ENCODE data around the gene ZDHHC24. TPM values are rescaled to one million over a fixed set of nuclear protein-coding genes. Genes with fewer than 3 reads are reported as not detected.
"Not testable (repeated sequence)": the region's sequence is repeated elsewhere in the genome, so short reads cannot be mapped to it uniquely, and the experiment has no call there.

ZDHHC24 gene
- total RNA-seq, 1 experiment from 2014 or later, result 29.5 TPM

DNA sequence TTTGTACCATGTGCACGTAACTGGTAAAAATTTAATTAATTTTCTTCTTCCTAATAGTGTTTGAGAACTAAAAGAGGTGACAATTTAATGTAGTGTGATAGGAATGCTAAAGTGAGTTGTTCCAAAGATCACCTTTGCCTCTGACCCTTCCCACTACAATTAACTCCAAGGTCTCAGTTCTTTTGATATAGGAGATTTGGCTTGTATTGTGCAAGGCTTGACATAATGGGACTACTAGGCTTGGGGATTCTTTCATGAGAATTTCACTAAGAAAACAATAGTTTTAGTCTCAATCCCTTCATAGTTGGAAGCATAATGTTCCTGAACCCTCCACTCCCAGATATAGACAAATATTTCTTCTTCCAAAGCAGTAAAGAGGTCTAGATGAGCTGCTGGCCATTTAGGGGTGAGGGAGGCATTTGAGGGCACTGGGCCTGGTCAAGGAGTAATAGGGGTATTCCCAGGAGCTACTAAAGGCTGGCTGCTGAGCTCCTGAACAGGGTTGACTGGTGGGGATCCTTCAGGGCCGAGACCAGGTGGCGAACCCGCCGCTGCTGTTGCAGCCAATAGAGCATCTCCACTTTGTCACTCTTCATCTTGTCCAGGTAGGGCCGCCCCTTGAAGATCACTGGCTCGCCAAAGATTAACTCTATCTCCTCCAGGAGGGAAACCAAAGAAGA, 44.3 kb upstream of the ZDHHC24 start:
- intact Hi-C loops (cut with micrococcal nuclease; ENCODE audit: unreplicated experiment), result no loop called here
- H3K4me1 ChIP-seq (ENCODE audit: control insufficient read depth, insufficient read depth, low read length), result peaks cover 7% of the 10 kb centered on the region
- no peaks in the 10 kb centered on the region; the same call in 1 of the 2 replicates for H3K9me3 ChIP-seq (ENCODE audit: control insufficient read depth, insufficient read depth, low read depth, low read length)
- no peak overlapping the region for H3K27ac ChIP-seq (ENCODE audit: low read length)
- no peaks in the 10 kb centered on the region for H3K36me3 ChIP-seq (ENCODE audit: control insufficient read depth, insufficient read depth, low read length)
- H3K4me3 ChIP-seq (ENCODE audit: low read depth in 2 of 2, low read length in 2 of 2), result no peak overlapping the region
- CTCF ChIA-PET, result no interaction called here
- POLR2A ChIA-PET, result interaction anchor here (0.6 kb wide), 1 partner anchor 434 kb away, joined by 3 read pairs; no protein-coding TSS in a partner anchor
- TF ChIP-seq, protein P1, sequence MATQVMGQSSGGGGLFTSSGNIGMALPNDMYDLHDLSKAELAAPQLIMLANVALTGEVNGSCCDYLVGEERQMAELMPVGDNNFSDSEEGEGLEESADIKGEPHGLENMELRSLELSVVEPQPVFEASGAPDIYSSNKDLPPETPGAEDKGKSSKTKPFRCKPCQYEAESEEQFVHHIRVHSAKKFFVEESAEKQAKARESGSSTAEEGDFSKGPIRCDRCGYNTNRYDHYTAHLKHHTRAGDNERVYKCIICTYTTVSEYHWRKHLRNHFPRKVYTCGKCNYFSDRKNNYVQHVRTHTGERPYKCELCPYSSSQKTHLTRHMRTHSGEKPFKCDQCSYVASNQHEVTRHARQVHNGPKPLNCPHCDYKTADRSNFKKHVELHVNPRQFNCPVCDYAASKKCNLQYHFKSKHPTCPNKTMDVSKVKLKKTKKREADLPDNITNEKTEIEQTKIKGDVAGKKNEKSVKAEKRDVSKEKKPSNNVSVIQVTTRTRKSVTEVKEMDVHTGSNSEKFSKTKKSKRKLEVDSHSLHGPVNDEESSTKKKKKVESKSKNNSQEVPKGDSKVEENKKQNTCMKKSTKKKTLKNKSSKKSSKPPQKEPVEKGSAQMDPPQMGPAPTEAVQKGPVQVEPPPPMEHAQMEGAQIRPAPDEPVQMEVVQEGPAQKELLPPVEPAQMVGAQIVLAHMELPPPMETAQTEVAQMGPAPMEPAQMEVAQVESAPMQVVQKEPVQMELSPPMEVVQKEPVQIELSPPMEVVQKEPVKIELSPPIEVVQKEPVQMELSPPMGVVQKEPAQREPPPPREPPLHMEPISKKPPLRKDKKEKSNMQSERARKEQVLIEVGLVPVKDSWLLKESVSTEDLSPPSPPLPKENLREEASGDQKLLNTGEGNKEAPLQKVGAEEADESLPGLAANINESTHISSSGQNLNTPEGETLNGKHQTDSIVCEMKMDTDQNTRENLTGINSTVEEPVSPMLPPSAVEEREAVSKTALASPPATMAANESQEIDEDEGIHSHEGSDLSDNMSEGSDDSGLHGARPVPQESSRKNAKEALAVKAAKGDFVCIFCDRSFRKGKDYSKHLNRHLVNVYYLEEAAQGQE (IDR thresholded peaks at IDR 0.05; ENCODE audit: insufficient read depth in 1 of 2, low read depth in 2 of 2, low read length in 1 of 2), result no peak
- no peak for TF ChIP-seq POLR2AphosphoS5 (IDR thresholded peaks at IDR 0.05; ENCODE audit: low read depth, low read length)
- TF ChIP-seq, protein P2, sequence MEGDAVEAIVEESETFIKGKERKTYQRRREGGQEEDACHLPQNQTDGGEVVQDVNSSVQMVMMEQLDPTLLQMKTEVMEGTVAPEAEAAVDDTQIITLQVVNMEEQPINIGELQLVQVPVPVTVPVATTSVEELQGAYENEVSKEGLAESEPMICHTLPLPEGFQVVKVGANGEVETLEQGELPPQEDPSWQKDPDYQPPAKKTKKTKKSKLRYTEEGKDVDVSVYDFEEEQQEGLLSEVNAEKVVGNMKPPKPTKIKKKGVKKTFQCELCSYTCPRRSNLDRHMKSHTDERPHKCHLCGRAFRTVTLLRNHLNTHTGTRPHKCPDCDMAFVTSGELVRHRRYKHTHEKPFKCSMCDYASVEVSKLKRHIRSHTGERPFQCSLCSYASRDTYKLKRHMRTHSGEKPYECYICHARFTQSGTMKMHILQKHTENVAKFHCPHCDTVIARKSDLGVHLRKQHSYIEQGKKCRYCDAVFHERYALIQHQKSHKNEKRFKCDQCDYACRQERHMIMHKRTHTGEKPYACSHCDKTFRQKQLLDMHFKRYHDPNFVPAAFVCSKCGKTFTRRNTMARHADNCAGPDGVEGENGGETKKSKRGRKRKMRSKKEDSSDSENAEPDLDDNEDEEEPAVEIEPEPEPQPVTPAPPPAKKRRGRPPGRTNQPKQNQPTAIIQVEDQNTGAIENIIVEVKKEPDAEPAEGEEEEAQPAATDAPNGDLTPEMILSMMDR (IDR thresholded peaks at IDR 0.05), result no peak
- no peak for TF ChIP-seq SIN3A (IDR thresholded peaks at IDR 0.05; ENCODE audit: borderline replicate concordance, insufficient read depth, low read depth, low read length)
- TF ChIP-seq TCF7L2 (IDR thresholded peaks at IDR 0.05; ENCODE audit: low read depth, low read length), result no peak
- in situ Hi-C loops (cut with HindIII; ENCODE audit: low pct_unique_long_range_greater_than_20kb, low sequenced_read_pairs), result no loop called here
- DNase-seq (ENCODE audit: low read depth, low spot score) (no peak), ATAC-seq (no peak)
- no TSS peak for BruUV-seq (replicated peaks)
- H3K27me3 ChIP-seq (ENCODE audit: control insufficient read depth, insufficient read depth, low read length), result no peaks in the 10 kb centered on the region

DNA sequence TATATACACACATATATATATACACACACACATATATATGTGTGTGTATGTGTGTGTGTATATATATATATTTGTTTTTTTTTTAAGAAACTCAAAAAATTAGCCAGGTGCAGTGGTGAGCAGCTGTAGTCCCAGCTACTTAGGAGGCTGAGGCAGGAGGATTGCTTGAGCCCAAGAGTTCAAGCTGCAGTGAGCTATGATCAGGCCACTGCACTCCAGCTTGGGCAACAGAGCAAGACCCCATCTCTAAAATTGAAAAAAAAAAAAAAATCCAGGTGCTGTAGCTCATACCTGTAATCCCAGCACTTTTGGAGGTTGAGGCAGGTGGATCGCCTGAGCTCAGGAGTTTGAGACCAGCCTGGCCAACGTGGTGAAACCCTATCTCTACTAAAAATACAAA, 43.5 kb upstream of the ZDHHC24 start:
- ATAC-seq; H3K27ac ChIP-seq (ENCODE audit: low read length); CTCF ChIA-PET; intact Hi-C loops (cut with micrococcal nuclease; ENCODE audit: unreplicated experiment); BruUV-seq (replicated peaks); in situ Hi-C loops (cut with HindIII; ENCODE audit: low pct_unique_long_range_greater_than_20kb, low sequenced_read_pairs); H3K27me3 ChIP-seq (ENCODE audit: control insufficient read depth, insufficient read depth, low read length); H3K4me1 ChIP-seq (ENCODE audit: control insufficient read depth, insufficient read depth, low read length); H3K36me3 ChIP-seq (ENCODE audit: control insufficient read depth, insufficient read depth, low read length); DNase-seq (ENCODE audit: low read depth, low spot score); H3K4me3 ChIP-seq (ENCODE audit: low read depth in 2 of 2, low read length in 2 of 2); H3K9me3 ChIP-seq (ENCODE audit: control insufficient read depth, insufficient read depth, low read depth, low read length): not testable (repeated sequence)
- POLR2A ChIA-PET, result interaction anchor here (0.6 to 0.7 kb wide), 2 partner anchors 35 to 50 kb away, joined by 4 to 8 read pairs; no protein-coding TSS in a partner anchor

DNA sequence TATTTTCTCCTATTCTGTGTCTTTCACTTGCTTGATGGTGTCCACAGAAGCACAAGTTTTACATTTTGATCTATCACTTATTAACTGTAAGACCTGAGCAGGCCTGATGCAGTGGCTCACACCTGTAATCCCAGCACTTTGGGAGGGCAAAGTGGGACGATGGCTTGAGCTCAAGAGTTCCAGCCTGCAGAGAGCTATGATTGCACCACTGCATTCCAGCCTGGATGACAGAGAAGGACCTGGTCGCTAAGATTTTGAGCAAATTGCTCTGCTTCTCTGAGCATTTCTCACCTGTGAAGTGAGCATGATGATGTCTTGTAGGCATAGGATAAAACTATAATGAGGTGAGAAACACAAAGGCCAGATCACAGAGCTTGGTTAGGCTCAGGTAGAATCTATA, 40.3 kb upstream of the ZDHHC24 start:
- TF ChIP-seq SIN3A (IDR thresholded peaks at IDR 0.05; ENCODE audit: borderline replicate concordance, insufficient read depth, low read depth, low read length) (no peak), POLR2AphosphoS5 (IDR thresholded peaks at IDR 0.05; ENCODE audit: low read depth, low read length) (no peak), TCF7L2 (IDR thresholded peaks at IDR 0.05; ENCODE audit: low read depth, low read length) (no peak)
- TF ChIP-seq, protein P2 (IDR thresholded peaks at IDR 0.05), result no peak
- TF ChIP-seq, protein P1 (IDR thresholded peaks at IDR 0.05; ENCODE audit: insufficient read depth in 1 of 2, low read depth in 2 of 2, low read length in 1 of 2), result no peak
- ATAC-seq (peak; percentile 62), DNase-seq (ENCODE audit: low read depth, low spot score) (no peak)
- no peaks in the 10 kb centered on the region for H3K4me1 ChIP-seq (ENCODE audit: control insufficient read depth, insufficient read depth, low read length)
- BruUV-seq (replicated peaks), result no TSS peak
- no peak overlapping the region for H3K27ac ChIP-seq (ENCODE audit: low read length)
- in situ Hi-C loops (cut with HindIII; ENCODE audit: low pct_unique_long_range_greater_than_20kb, low sequenced_read_pairs) (no loop called here), intact Hi-C loops (cut with micrococcal nuclease; ENCODE audit: unreplicated experiment) (no loop called here)
- no peaks in the 10 kb centered on the region for H3K27me3 ChIP-seq (ENCODE audit: control insufficient read depth, insufficient read depth, low read length)
- POLR2A ChIA-PET, result no interaction called here
- CTCF ChIA-PET, result interaction anchor here (0.7 kb wide), 1 partner anchor 32 kb away, joined by 6 read pairs; no protein-coding TSS in a partner anchor
- no peaks in the 10 kb centered on the region for H3K36me3 ChIP-seq (ENCODE audit: control insufficient read depth, insufficient read depth, low read length)
- H3K9me3 ChIP-seq (ENCODE audit: control insufficient read depth, insufficient read depth, low read depth, low read length), result peaks cover 3% of the 10 kb centered on the region; the same call in 1 of the 2 replicates
- H3K4me3 ChIP-seq (ENCODE audit: low read depth in 2 of 2, low read length in 2 of 2), result no peak overlapping the region

Data from Panc1 (cell line).